Measurements from ENCODE around the gene TGFBR3L.
A peak's percentile ranks its signal among the peaks of the same experiment; 100 is the strongest.
"Not testable (repeated sequence)": the region's sequence is repeated elsewhere in the genome, so short reads cannot be mapped to it uniquely, and the experiment has no call there.

The TGFBR3L gene

GRCh38 chr19:7916103-7916954 lies 1.7 kb downstream of the TGFBR3L start:
- no peak overlapping the region for H3K27ac ChIP-seq (ENCODE audit: low read depth, low read length)

GRCh38 chr19:7916955-7917266 lies 2.3 kb downstream of the TGFBR3L start:
- H3K9me3 ChIP-seq (ENCODE audit: control insufficient read depth in 5 of 5, low read length in 5 of 5) = no peaks in the 10 kb centered on the region
- H3K36me3 ChIP-seq (ENCODE audit: control insufficient read depth in 5 of 5, insufficient read depth in 5 of 5, low read length in 5 of 5) = peaks cover 0 to 16% (median 9%) of the 10 kb centered on the region in 5 donors
- peaks cover 10 to 46% (median 37%) of the 10 kb centered on the region in 5 donors for H3K4me1 ChIP-seq (ENCODE audit: control insufficient read depth in 5 of 5, insufficient read depth in 5 of 5, low read length in 5 of 5)
- peak overlapping the region in 1 of 5 donors; percentile 51 for H3K4me3 ChIP-seq (ENCODE audit: low read depth in 1 of 5, low read length in 5 of 5)
- peaks cover 24 to 34% (median 30%) of the 10 kb centered on the region in 5 donors for H3K27me3 ChIP-seq (ENCODE audit: control insufficient read depth in 5 of 5, insufficient read depth in 4 of 5, low read length in 5 of 5)
- no peak overlapping the region for H3K27ac ChIP-seq (ENCODE audit: low read depth, low read length)
- H3K9ac ChIP-seq (ENCODE audit: low read length in 5 of 5) = no peak overlapping the region

More at GRCh38 chr19:7916103-7916954, 1.7 kb downstream of the TGFBR3L start:
- peaks cover 0 to 21% (median 14%) of the 10 kb centered on the region in 5 donors for H3K36me3 ChIP-seq (ENCODE audit: control insufficient read depth in 5 of 5, insufficient read depth in 5 of 5, low read length in 5 of 5)
- peaks cover 4 to 40% (median 31%) of the 10 kb centered on the region in 5 donors for H3K4me1 ChIP-seq (ENCODE audit: control insufficient read depth in 5 of 5, insufficient read depth in 5 of 5, low read length in 5 of 5)
- H3K9me3 ChIP-seq (ENCODE audit: control insufficient read depth in 5 of 5, low read length in 5 of 5) = no peaks in the 10 kb centered on the region
- H3K4me3 ChIP-seq (ENCODE audit: low read depth in 1 of 5, low read length in 5 of 5) = peak overlapping the region in 1 of 5 donors; percentile 42
- H3K27me3 ChIP-seq (ENCODE audit: control insufficient read depth in 5 of 5, insufficient read depth in 4 of 5, low read length in 5 of 5) = peaks cover 24 to 34% (median 30%) of the 10 kb centered on the region in 5 donors
- no peak overlapping the region for H3K9ac ChIP-seq (ENCODE audit: low read length in 5 of 5)

- Histone ChIP-seq H3K36me3 (ENCODE audit: control insufficient read depth in 5 of 5, insufficient read depth in 5 of 5, low read length in 5 of 5) (peaks cover 0 to 17% (median 10%) of the 10 kb centered on the region in 5 donors), H3K9ac (ENCODE audit: low read length in 5 of 5) (no peak overlapping the region), H3K9me3 (ENCODE audit: control insufficient read depth in 5 of 5, low read length in 5 of 5) (no peaks in the 10 kb centered on the region), H3K27me3 (ENCODE audit: control insufficient read depth in 5 of 5, insufficient read depth in 4 of 5, low read length in 5 of 5) (peaks cover 24 to 34% (median 30%) of the 10 kb centered on the region in 5 donors), H3K4me1 (ENCODE audit: control insufficient read depth in 5 of 5, insufficient read depth in 5 of 5, low read length in 5 of 5) (peaks cover 11 to 50% (median 43%) of the 10 kb centered on the region in 5 donors), H3K27ac (ENCODE audit: low read depth, low read length) (no peak overlapping the region), H3K4me3 (ENCODE audit: low read depth in 1 of 5, low read length in 5 of 5) (peak overlapping the region in 3 of 5 donors; percentile 14 to 51 (median 22))
Observed at GRCh38 chr19:7917267-7918061, 2.8 kb downstream of the TGFBR3L start.

GRCh38 chr19:7918062-7918614 lies 3.5 kb downstream of the TGFBR3L start:
- H3K4me3 ChIP-seq (ENCODE audit: low read depth in 1 of 5, low read length in 5 of 5) = peak overlapping the region in 2 of 5 donors; percentile 14 to 51

GRCh38 chr19:7918615-7919421 lies 4.2 kb downstream of the TGFBR3L start:
- H3K9ac ChIP-seq (ENCODE audit: low read length in 5 of 5) = no peak overlapping the region
- no peak overlapping the region for H3K4me3 ChIP-seq (ENCODE audit: low read depth in 1 of 5, low read length in 5 of 5)
- peaks cover 11 to 50% (median 43%) of the 10 kb centered on the region in 5 donors for H3K4me1 ChIP-seq (ENCODE audit: control insufficient read depth in 5 of 5, insufficient read depth in 5 of 5, low read length in 5 of 5)
- peaks cover 0 to 15% (median 12%) of the 10 kb centered on the region in 5 donors for H3K36me3 ChIP-seq (ENCODE audit: control insufficient read depth in 5 of 5, insufficient read depth in 5 of 5, low read length in 5 of 5)
- peaks cover 24 to 34% (median 30%) of the 10 kb centered on the region in 5 donors for H3K27me3 ChIP-seq (ENCODE audit: control insufficient read depth in 5 of 5, insufficient read depth in 4 of 5, low read length in 5 of 5)
- H3K27ac ChIP-seq (ENCODE audit: low read depth, low read length) = no peak overlapping the region
- H3K9me3 ChIP-seq (ENCODE audit: control insufficient read depth in 5 of 5, low read length in 5 of 5) = no peaks in the 10 kb centered on the region

More at GRCh38 chr19:7918062-7918614, 3.5 kb downstream of the TGFBR3L start:
- H3K9me3 ChIP-seq (ENCODE audit: control insufficient read depth in 5 of 5, low read length in 5 of 5); H3K9ac ChIP-seq (ENCODE audit: low read length in 5 of 5); H3K27ac ChIP-seq (ENCODE audit: low read depth, low read length): not testable (repeated sequence)
- peaks cover 0 to 17% (median 11%) of the 10 kb centered on the region in 5 donors for H3K36me3 ChIP-seq (ENCODE audit: control insufficient read depth in 5 of 5, insufficient read depth in 5 of 5, low read length in 5 of 5)
- peaks cover 11 to 50% (median 43%) of the 10 kb centered on the region in 5 donors for H3K4me1 ChIP-seq (ENCODE audit: control insufficient read depth in 5 of 5, insufficient read depth in 5 of 5, low read length in 5 of 5)
- peaks cover 24 to 34% (median 30%) of the 10 kb centered on the region in 5 donors for H3K27me3 ChIP-seq (ENCODE audit: control insufficient read depth in 5 of 5, insufficient read depth in 4 of 5, low read length in 5 of 5)

- H3K9me3 ChIP-seq (ENCODE audit: control insufficient read depth in 5 of 5, low read length in 5 of 5) = no peaks in the 10 kb centered on the region
- peak within 1 kb of the TSS; percentile 33 to 83 (median 72) for H3K9ac ChIP-seq (ENCODE audit: low read length in 5 of 5)
- peaks cover 11 to 53% (median 43%) of the 10 kb centered on the region in 5 donors for H3K4me1 ChIP-seq (ENCODE audit: control insufficient read depth in 5 of 5, insufficient read depth in 5 of 5, low read length in 5 of 5)
- peaks cover 0 to 15% (median 12%) of the 10 kb centered on the region in 5 donors for H3K36me3 ChIP-seq (ENCODE audit: control insufficient read depth in 5 of 5, insufficient read depth in 5 of 5, low read length in 5 of 5)
- H3K27ac ChIP-seq (ENCODE audit: low read depth, low read length) = peak within 1 kb of the TSS; percentile 60
- H3K27me3 ChIP-seq (ENCODE audit: control insufficient read depth in 5 of 5, insufficient read depth in 4 of 5, low read length in 5 of 5) = peaks cover 19 to 30% (median 28%) of the 10 kb centered on the region in 5 donors
- H3K4me3 ChIP-seq (ENCODE audit: low read depth in 1 of 5, low read length in 5 of 5) = peak within 1 kb of the TSS; percentile 79 to 94 (median 83)
Observed at GRCh38 chr19:7919610-7920518, 5.2 kb downstream of the TGFBR3L start, which contains the start of gene SNAPC2. Gene SNAPC2, plus strand, starts transcription at chr19:7920338. Its CDS starts 29 bp downstream, at chr19:7920367.

GRCh38 chr19:7920519-7921301 lies 6.1 kb downstream of the TGFBR3L start:
- Histone ChIP-seq H3K27me3 (ENCODE audit: control insufficient read depth in 5 of 5, insufficient read depth in 4 of 5, low read length in 5 of 5) (peaks cover 12 to 24% (median 20%) of the 10 kb centered on the region in 5 donors), H3K27ac (ENCODE audit: low read depth, low read length) (peak overlapping the region; percentile 60), H3K4me1 (ENCODE audit: control insufficient read depth in 5 of 5, insufficient read depth in 5 of 5, low read length in 5 of 5) (peaks cover 11 to 60% (median 47%) of the 10 kb centered on the region in 5 donors), H3K9me3 (ENCODE audit: control insufficient read depth in 5 of 5, low read length in 5 of 5) (no peaks in the 10 kb centered on the region), H3K4me3 (ENCODE audit: low read depth in 1 of 5, low read length in 5 of 5) (peak overlapping the region; percentile 79 to 94 (median 83)), H3K9ac (ENCODE audit: low read length in 5 of 5) (peak overlapping the region; percentile 33 to 83 (median 72)), H3K36me3 (ENCODE audit: control insufficient read depth in 5 of 5, insufficient read depth in 5 of 5, low read length in 5 of 5) (peaks cover 0 to 15% (median 12%) of the 10 kb centered on the region in 5 donors)

All from subcutaneous abdominal adipose tissue (tissue), 5 donors.